RCC 7860 (cell line): ENCODE data around the gene MLXIPL.
"Not testable (repeated sequence)": the region's sequence is repeated elsewhere in the genome, so short reads cannot be mapped to it uniquely, and the experiment has no call there.

Experiments used
- DNase-seq: peaks from one replicate; pipeline ENCODE4 v3.0.0-alpha.2; 2015; ENCODE audit warnings: low spot score
- FAIRE-seq: peaks from 2 replicates; lab custom pipeline; 2012; peaks lifted over from hg19 to GRCh38; lab: Jason Lieb, UNC

MLXIPL gene

DNA sequence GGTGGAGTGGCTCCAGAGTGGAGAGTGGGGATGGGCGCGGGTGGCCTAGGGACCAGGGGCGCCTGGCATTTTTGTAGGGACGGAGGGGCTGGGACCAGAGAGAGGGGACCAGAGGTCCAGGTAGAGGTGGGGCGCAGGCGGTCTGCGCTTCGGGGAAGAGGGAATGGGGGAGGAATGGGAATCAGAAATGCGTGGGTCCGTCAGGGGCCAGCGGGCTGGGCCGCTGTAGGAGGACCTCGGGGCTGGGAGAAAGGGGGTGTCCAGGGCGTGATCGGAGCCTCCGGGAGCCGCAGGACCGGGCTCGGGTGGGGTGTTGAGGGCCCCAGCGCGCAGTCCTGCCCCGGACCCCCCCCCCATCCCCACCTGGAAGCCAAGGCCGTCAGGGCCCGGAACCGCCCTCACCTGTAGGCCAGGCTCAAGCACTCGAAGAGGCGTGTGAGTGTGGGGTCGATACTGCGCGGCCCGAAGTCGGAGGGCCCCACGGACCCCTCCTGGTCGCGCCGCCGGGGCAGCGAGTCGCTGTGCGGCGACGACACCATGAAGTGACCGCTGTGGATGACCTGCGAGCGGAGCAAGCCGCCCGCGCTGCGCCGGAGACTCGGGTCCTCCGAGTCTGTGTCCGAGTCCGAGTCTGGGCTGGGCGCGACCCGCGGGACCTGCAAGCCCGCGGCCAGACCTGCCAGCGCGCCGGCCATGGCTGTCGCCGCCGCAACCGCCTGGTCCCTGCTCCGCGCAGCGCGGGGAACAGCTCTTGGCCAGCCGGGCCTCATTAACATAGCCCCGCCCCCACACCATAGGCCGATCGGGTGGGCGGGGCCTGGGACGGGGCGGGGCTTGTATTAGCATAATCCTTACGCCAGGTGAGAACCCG is at the start of gene MLXIPL:
Gene MLXIPL (minus strand): TSS at position 725 of the 871 bp plus-strand sequence. CDS start 30 bp downstream, at position 695.
- FAIRE-seq (no peak), DNase-seq (no peak)

DNA sequence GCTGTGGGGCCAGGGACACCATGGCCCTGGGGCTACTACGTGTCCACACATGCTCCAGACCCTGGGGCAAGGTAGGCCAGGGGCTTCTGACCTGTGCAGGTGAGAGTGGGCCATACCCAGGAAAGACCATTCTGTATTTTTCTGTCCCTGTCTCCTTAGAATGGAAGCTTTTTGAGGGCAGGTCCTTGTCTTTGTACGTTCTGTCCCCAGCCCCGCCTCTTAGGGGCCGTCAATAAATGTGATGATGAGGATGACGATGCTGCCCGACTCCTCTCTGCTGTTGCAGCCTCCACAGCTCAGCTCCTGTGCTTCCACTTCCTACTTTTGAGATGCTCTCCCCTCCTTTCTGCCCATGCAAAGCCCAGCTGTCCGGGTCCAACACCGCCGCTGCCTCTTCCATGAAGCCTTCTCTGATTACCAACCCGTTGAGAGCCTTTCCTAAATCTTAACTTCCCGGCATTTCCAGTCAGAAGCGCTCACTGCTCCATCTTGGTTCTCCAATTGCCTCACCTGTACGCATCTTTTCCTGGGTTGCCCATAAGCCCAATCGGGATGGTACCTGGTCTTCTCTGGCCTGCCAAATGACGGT is 47.6 kb upstream of the MLXIPL start:
- FAIRE-seq: no peak

DNA sequence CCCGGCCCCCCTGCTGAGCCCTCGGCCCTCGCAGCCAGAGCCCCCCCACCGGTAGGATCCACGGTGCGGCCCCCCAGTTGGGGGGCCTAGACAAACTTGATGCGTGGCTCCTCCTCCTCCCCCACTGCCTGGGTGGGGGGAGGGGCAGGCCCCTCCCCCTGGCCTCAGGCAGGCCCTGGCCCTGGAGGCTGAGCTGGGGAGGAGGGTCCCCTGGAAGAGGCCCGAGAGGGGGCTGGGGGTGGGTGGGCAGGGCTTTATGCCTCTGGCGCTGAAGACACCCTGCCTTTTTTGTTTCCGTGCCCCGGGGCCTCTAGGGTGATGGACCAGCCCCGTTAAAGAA is 47.0 kb upstream of the MLXIPL start:
- no peak for FAIRE-seq
- DNase-seq: no peak

More for the DNA sequence above, 47.6 kb upstream of the MLXIPL start:
- DNase-seq: no peak

GRCh38 chr7:73669858-73670385 is 45.6 kb upstream of the MLXIPL start:
- DNase-seq (no peak), FAIRE-seq (no peak)

DNA sequence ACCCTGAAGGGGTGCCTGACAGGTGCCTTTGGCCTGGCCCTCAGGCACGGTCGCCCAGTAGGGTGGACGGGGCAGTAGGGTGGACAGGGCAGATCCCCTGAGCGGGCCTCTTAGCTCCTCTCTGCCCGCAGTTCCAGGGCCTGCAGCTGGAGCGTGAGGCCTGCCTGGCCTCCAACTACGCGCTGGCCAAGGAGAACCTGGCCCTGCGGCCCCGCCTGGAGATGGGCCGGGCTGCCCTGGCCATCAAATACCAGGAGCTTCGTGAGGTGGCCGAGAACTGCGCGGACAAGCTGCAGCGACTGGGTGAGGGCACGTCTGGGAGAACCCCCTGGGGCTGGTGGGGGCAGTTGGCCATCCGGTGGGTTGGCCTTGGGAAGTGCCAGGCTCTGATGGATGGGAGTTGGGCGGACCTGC is 45.0 kb upstream of the MLXIPL start:
- FAIRE-seq (no peak), DNase-seq (no peak)

DNA sequence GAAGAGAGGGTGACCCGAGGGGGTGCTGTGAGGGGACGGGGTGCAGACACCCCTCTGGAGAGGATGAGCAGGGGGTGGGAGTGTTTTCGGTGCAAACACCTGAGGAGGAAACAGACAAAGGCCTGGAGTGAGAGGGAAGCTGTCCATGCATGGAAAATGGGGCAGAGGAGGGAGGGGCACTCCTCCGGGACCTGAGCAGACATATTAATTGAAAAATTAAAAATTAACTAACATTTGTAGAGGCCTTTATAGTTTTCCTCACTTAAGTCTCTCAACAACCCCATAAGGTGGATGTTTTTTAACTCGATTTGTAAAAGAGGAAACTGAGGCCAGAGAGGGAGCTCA is 44.5 kb upstream of the MLXIPL start:
- FAIRE-seq: no peak
- no peak for DNase-seq

DNA sequence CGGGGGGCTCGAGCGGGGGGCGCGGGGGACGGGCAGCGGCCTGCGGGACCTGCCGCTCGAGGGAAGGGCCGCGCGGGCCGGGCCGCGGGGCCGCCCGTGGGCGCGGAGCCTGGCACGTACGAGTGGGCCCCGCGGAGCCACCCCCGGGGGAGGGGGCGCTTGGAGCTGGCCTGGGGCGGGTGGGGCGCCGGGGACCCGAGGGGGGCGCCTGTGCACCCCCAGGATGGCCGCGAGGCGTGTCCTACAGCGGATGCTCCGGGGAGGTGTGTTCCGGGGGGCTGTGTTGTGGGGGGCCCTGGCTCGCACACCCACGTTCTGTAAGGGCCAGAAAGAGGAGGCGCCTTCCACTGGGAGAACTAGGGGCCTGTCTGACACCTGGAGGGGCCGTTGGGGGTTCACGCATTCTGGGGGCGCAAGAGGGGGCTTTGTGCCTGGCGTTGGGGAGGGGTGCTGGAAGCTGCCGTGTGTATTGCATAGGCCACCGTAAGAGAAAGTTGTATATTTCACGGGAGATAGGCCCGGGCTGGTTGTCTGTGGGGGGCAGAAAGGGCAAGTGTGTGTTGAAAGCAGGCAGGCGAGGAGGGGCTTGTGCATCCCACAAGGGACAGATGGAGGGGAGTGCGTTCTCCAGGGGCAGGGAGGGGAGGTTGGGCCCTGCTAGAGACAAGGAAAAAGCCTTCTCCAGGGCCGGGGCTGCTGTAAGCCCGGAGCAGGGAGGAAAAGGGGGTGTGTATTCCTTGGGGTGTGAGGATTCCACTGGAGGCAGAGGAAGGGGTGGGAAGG is 44.0 kb upstream of the MLXIPL start:
- FAIRE-seq (no peak), DNase-seq (no peak)

DNA sequence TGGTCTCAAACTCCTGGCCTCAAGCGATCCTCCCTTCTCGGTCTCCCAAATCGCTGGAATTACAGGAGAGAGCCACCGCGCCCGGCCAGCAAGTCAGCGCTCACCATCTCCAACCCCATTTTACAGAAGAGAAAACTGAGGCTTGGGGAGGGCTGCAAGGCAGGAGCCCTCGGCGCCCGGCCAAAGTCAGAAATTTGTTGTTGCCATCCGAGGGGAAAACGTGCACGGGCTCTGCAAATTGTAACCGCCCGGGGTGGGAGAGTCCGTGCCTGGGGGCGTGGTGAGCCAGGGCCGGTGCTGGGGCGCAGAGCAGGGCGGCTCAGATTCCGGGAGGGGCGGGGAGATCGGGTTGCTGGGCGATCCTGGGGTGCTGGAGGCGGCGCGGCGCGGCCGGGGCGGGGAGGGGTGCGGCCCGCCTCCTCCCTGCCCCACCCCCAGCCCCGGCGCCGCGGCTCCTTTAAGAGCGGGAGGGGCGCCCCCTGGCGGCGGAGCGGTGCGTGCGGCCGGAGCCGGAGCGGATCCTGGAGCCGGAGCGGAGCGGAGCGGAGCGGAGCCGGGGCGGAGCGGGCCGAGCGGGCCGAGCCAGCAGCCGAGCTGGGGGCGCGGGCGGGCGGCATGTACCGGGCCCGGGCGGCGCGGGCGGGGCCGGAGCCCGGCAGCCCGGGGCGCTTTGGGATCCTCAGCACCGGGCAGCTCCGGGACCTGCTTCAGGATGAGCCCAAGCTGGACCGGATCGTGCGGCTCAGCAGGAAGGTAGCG is 43.2 kb upstream of the MLXIPL start, which contains the start of gene VPS37D:
Gene VPS37D (plus strand): TSS at position 488 of the 759 bp plus-strand sequence. CDS start 128 bp downstream, at position 616.
- no peak for FAIRE-seq
- DNase-seq: peak; percentile 55

GRCh38 chr7:73663033-73663432 is 38.7 kb upstream of the MLXIPL start:
- FAIRE-seq: no peak
- DNase-seq: no peak

DNA sequence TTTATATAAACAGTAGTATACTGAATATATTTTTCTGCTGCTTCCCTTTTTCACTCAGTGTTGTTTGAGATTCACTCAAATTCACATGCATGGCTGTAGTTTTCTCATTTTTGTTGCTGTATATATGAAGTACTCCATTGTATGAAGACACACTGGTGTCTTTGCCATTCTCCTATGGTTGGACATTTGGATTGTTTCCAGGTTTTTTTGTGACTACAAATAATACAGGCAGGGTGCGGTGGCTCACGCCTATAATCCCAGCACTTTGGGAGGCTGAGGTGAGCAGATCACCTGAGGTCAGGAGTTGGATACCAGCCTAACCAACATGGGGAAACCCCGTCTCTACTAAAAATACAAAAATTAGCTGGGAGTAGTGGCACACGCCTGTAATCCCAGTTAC is 36.3 kb upstream of the MLXIPL start:
- FAIRE-seq, DNase-seq: not testable (repeated sequence)

GRCh38 chr7:73659983-73660382 is 35.7 kb upstream of the MLXIPL start:
- FAIRE-seq: no peak
- DNase-seq: no peak

DNA sequence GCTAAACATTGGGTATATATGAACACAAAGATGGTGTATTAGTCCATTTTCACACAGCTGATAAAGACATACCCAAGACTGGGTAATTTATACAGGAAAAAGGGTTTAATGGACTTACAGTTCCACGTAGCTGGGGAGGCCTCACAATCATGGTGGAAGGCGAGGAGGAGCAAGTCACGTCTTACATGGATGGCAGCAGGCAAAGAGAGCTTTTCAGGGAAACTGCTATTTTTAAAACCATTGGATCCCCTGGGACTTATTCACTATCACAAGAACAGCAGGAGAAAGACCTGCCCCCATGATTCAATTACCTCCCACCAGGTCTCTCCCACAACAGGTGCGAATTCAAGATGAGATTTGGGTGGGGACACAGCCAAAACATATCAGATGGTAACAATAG is 31.0 kb upstream of the MLXIPL start:
- not testable (repeated sequence) for DNase-seq, FAIRE-seq

GRCh38 chr7:73652541-73652949 is 28.2 kb upstream of the MLXIPL start:
- DNase-seq (peak; percentile 35), FAIRE-seq (no peak)

- FAIRE-seq (no peak), DNase-seq (no peak)
These were observed 26.2 kb upstream of the MLXIPL start for GRCh38 chr7:73650524-73650923.

DNA sequence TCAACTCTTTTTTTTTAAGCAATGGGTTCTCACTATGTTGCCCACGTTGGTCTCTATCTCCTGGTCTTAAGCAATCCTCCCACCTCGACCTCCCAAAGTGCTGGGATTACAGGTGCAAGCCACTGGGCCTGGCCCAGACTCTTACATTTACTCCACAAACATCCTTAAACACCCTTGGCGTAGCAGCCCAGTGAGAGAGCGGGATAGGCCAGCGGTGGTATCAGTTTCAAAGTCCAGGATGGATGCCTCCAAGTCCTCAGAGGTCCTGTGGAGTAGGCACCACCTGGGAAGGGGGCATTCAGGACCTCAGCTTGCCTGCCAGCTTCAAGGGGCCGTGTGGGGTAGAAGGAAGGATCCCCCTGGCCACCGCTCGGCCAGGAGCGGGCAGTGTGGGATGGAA is 25.3 kb upstream of the MLXIPL start:
- FAIRE-seq: no peak
- DNase-seq: no peak

GRCh38 chr7:73648593-73649332 is 24.4 kb upstream of the MLXIPL start:
- FAIRE-seq: no peak

DNA sequence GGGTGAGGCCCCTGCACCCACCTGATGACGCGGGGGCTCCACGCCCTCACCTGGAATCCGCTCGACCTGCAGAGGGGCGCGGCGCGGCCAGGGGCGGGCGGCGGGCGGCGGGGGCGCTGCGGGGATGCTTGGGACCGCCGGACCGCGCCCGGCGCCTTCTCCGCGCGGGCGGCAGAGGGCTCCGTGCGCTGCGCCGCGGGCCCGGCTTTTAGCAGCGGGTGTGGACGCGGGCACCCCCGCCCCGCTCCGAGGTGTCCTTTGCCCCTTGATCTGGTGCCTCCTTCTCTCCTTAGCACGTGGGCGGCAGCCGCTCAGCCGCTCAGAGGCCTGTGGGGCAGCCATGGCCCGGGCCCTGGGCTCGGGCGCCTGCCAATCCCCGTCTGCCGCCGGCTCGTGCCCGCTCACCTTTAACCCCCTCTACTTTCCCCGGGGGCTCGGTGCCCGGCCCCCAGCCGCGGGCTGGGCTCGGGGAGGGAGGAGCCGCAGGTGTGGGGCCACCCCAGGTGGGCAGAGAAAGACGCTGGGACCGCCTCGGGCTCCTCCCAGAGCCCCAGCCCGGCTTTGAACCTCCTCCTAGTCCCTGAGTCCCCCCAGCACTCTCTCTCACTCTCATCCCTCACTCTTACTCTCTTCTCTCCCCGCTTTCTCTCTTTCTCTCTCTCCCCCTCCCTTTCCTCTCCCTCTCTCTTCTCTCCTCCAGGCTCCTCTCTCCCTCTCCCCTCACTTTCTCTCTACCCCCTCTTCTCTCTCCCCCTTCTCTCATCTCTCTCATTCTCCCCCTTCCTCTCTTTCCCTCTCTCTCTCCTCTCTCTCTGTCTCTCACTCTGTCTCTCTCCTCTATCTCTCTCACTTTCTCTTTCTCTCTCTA is 23.6 kb upstream of the MLXIPL start:
- no peak for DNase-seq
- no peak for FAIRE-seq

More at GRCh38 chr7:73648593-73649332, 24.4 kb upstream of the MLXIPL start:
- DNase-seq: no peak

GRCh38 chr7:73646785-73647724 is 22.7 kb upstream of the MLXIPL start:
- DNase-seq (no peak), FAIRE-seq (no peak)
